GM13977 (cell line): ENCODE results near the gene VAMP1.

Experiments used
- DNase-seq: peaks from one replicate; pipeline ENCODE4 v3.0.0; 2012; ENCODE audit warnings: low spot score
- CTCF ChIP-seq: IDR thresholded peaks from 2 replicates; pipeline ENCODE4 v1.5.1; 2012; ENCODE audit warnings: mild to moderate bottlenecking, control low read depth; ENCODE audit not compliant: insufficient read depth; ENCODE audit errors: extremely low read depth, missing control alignments
- in situ Hi-C: fragments of 300-500 bp; cut with MboI; formaldehyde crosslinking; loops from one replicate; pipeline ENCODE4 v1.12.0; 2022; ENCODE audit warnings: low sequenced_read_pairs, low pct_unique_long_range_greater_than_20kb, mixed read lengths, inconsistent platforms; ENCODE audit not compliant: unreplicated experiment

VAMP1 gene

DNA sequence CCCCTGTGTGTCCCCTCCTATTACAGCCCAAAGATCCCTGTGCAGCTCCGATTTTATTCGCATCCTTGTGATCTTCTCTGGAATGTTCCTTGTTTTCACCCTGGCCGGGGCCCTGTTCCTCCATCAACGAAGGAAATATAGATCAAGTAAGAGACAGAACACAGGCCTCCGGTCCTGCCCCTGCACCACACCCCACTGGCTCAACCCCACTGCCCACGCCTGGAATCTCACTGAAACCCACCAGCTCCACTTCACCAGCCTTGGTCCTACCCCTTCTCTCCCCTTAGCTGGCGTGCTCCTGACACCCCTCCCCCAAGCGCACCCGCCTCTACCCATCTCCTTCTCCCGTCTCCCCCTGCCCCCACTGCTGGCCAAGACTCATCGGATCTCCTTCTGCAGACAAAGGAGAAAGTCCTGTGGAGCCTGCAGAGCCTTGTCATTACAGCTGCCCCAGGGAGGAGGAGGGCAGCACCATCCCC lies 19.6 kb downstream of the VAMP1 start:
- TF ChIP-seq CTCF = no peak
- DNase-seq = no peak
- in situ Hi-C loops = no loop called here

DNA sequence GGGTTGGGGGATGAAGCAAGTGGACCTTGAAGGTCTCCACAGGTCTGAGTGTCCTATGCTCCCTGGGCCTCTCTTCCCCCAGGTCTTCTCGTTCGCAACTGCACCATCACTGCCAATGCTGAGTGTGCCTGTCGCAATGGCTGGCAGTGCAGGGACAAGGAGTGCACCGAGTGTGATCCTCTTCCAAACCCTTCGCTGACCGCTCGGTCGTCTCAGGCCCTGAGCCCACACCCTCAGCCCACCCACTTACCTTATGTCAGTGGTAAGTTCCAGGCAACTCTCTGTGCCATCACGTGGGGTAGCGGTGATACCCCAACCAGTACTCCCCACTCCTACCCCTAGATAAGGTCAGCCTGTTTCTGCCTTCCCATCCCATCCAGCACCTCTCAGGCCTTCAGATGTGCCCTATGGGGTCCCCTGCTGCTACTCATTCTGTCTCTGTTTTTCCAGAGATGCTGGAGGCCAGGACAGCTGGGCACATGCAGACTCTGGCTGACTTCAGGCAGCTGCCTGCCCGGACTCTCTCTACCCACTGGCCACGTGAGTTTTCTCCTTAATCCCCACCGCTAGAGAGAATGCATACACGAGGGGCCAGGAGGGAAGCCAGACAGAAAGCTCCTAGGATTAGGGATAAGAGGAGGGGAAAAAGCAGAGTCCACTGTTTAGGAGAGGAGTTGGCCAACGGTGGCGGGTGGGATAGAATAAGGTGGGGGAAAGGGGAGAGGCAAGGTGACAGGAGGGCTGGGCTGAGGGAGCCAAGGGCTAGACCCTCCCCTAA lies 20.2 kb downstream of the VAMP1 start:
- DNase-seq = no peak
- TF ChIP-seq CTCF = no peak
- in situ Hi-C loops = no loop called here

- in situ Hi-C loops = no loop called here
- no peak for TF ChIP-seq CTCF
Measured at GRCh38 chr12:6444704-6445688, 25.5 kb downstream of the VAMP1 start, which contains the start of gene CD27. Gene CD27, plus strand, starts transcription at chr12:6444955. Its CDS starts 141 bp downstream, at chr12:6445096.

GRCh38 chr12:6444031-6444430 lies 26.4 kb downstream of the VAMP1 start:
- no peak for TF ChIP-seq CTCF
- in situ Hi-C loops = no loop called here
- no peak for DNase-seq

More at GRCh38 chr12:6444704-6445688, 25.5 kb downstream of the VAMP1 start, which contains the start of gene CD27:
- DNase-seq = no peak

DNA sequence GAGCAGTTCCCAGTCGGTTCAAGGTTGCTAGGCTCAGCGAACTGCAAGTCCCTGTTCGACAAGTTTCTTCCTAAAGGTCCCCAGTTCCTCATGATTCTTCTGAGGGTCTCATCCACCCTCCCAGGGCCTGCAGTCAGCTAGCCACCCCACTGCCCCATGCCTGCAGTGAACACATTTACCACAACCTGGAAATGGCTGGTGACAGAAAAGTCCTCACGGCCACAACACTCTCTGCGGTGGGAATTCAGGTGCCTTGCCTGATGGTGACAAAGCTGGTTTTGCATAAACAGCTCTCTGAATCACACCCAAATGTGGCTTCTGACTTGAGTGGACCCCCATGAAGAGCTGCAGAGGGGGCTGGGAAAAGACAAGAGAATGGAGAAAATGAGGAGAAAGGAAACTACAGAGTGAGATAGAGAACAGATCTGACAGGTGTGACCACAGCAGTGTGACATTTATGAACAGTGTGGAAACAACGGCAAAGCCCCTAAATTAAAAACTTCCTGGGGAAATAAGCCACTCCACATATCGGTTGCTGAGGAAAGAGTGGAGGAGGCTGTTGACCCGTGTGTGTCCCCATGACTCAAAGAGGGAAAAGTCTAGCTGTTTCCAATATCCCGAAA lies 27.0 kb downstream of the VAMP1 start:
- no peak for DNase-seq
- no peak for TF ChIP-seq CTCF
- in situ Hi-C loops = no loop called here

GRCh38 chr12:6442836-6443235 lies 27.6 kb downstream of the VAMP1 start:
- in situ Hi-C loops = no loop called here
- no peak for DNase-seq
- TF ChIP-seq CTCF = no peak
